Measurements from ENCODE around the gene RTTN. TPM values are rescaled to one million over a fixed set of nuclear protein-coding genes. Genes with fewer than 3 reads are reported as not detected.

RTTN gene
- total RNA-seq, 2 donors from 2014 or later = 6.5 to 16.7 TPM

DNA sequence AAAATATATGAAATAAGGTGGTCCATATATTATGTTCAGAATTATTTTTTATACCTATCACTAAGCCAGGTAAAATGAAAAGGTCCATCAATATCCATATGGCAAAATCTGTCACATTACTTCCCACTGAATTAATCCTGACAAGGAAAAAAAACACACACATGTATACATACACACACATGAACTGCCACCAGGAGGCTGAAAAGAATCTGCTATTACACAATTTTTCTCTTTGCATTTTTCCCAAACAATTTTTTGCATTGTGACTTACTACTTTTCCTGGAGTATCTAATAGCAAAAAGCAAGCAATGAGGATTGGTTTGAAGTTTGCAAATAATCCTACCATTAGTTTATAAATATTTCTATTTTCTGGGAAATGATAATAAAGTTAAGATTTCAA lies 129.6 kb downstream of the RTTN start:
- intact Hi-C loops (cut with DNase I) = no loop called here
- Histone ChIP-seq H3K4me3 (no peak overlapping the region), H3K27me3 (no peaks in the 10 kb centered on the region), H3K4me1 (no peaks in the 10 kb centered on the region), H3K9ac (ENCODE audit: low read depth in 2 of 2, low read length in 2 of 2) (no peak overlapping the region), H3K9me3 (no peaks in the 10 kb centered on the region), H3K36me3 (no peaks in the 10 kb centered on the region), H3K27ac (no peak overlapping the region)
- TF ChIP-seq, protein P1, sequence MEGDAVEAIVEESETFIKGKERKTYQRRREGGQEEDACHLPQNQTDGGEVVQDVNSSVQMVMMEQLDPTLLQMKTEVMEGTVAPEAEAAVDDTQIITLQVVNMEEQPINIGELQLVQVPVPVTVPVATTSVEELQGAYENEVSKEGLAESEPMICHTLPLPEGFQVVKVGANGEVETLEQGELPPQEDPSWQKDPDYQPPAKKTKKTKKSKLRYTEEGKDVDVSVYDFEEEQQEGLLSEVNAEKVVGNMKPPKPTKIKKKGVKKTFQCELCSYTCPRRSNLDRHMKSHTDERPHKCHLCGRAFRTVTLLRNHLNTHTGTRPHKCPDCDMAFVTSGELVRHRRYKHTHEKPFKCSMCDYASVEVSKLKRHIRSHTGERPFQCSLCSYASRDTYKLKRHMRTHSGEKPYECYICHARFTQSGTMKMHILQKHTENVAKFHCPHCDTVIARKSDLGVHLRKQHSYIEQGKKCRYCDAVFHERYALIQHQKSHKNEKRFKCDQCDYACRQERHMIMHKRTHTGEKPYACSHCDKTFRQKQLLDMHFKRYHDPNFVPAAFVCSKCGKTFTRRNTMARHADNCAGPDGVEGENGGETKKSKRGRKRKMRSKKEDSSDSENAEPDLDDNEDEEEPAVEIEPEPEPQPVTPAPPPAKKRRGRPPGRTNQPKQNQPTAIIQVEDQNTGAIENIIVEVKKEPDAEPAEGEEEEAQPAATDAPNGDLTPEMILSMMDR (IDR thresholded peaks at IDR 0.05) = no peak
- DNase-seq = no peak

DNA sequence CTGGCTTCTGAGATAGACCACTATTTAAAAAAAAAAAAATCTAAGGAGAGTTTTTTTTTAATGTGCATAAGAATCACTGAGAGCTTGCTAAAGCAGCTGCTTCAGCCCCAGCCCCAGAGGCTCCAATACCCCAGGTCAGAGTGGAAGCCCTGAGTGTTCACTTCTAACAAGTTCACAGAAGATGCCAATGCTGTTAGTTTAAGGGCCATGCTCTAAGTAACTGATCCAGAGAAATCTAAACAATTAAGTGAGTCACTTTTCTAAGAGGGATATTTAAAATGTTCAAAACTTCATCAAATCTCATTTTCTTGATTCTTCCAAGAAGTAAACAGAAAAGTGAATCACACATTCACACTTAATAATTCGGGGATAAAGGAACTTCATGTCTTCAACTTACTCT lies 131.4 kb downstream of the RTTN start:
- no peak overlapping the region for H3K9ac ChIP-seq (ENCODE audit: low read depth in 2 of 2, low read length in 2 of 2)
- H3K4me1 ChIP-seq = no peaks in the 10 kb centered on the region
- TF ChIP-seq, protein P1 (IDR thresholded peaks at IDR 0.05) = no peak
- intact Hi-C loops (cut with DNase I) = no loop called here
- H3K9me3 ChIP-seq = no peaks in the 10 kb centered on the region
- H3K36me3 ChIP-seq = no peaks in the 10 kb centered on the region
- no peak overlapping the region for H3K27ac ChIP-seq
- no peak overlapping the region for H3K4me3 ChIP-seq
- no peak for DNase-seq
- H3K27me3 ChIP-seq = no peaks in the 10 kb centered on the region

DNA sequence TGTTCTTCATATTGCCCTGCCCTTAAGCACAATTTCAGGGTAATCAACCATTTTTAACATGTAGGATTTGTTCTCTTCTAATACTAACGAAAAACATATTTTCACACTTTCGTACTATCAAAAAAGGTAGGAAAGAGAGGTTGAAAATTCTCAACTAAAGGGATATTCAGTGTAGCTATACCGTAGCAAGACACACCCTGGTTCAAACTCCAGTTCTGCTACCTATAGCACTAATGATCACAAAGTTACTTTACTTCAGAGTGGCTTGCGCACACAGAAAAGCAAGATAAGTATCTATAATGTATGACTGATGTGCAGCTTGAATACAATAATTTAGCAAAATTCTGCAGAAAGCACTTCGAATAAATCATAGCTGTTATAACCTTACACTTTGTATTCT lies 132.1 kb downstream of the RTTN start:
- TF ChIP-seq, protein P1 (IDR thresholded peaks at IDR 0.05) = no peak
- Histone ChIP-seq H3K4me1 (no peaks in the 10 kb centered on the region), H3K36me3 (no peaks in the 10 kb centered on the region), H3K27me3 (no peaks in the 10 kb centered on the region), H3K27ac (no peak overlapping the region), H3K4me3 (no peak overlapping the region), H3K9ac (ENCODE audit: low read depth in 2 of 2, low read length in 2 of 2) (no peak overlapping the region), H3K9me3 (no peaks in the 10 kb centered on the region)
- DNase-seq = no peak
- intact Hi-C loops (cut with DNase I) = no loop called here

DNA sequence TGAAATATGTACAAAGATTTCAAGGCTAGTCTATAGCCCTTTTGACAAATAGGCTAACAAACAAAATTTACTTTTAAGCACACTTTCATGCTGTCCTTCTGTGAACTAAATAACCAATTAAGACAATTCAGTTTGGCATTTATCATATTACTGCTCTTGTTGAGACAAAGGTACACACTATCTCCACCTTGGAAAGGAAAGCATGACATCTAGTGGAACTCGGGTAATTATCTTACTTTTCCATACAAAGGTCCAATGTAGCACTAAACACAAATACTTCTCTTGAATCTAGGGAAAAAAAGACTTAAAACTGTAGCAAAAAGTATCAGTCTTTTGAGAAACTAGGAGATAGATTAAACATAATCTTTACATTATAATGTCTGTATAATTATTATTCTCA lies 132.8 kb downstream of the RTTN start:
- Histone ChIP-seq H3K36me3 (no peaks in the 10 kb centered on the region), H3K4me3 (no peak overlapping the region), H3K9ac (ENCODE audit: low read depth in 2 of 2, low read length in 2 of 2) (no peak overlapping the region), H3K27me3 (no peaks in the 10 kb centered on the region), H3K27ac (no peak overlapping the region), H3K4me1 (no peaks in the 10 kb centered on the region), H3K9me3 (no peaks in the 10 kb centered on the region)
- DNase-seq = no peak
- TF ChIP-seq, protein P1 (IDR thresholded peaks at IDR 0.05) = no peak
- intact Hi-C loops (cut with DNase I) = no loop called here

DNA sequence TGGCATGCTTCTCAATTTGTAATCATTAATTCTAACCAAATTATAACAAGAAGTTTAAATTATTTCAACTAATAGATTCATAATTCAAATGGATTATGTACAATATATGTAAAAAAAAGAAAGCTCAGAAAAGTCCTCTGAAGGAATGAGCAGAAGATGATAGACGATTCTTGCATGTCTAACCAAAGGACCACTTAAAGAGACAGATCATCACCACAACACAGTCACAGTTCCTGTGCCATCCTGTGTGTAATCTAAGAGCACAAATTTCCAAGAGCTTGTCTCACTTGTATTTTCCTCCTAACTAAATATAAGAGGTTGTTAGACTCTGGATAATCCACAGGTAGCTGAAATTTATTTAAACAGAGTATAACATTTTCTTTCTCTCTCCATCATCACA lies 135.5 kb downstream of the RTTN start:
- H3K4me3 ChIP-seq = no peak overlapping the region
- no peak overlapping the region for H3K9ac ChIP-seq (ENCODE audit: low read depth in 2 of 2, low read length in 2 of 2)
- no peaks in the 10 kb centered on the region for H3K36me3 ChIP-seq
- no peaks in the 10 kb centered on the region for H3K4me1 ChIP-seq
- H3K27ac ChIP-seq = no peak overlapping the region
- no peak for DNase-seq
- no peaks in the 10 kb centered on the region for H3K27me3 ChIP-seq
- H3K9me3 ChIP-seq = no peaks in the 10 kb centered on the region
- intact Hi-C loops (cut with DNase I) = no loop called here
- TF ChIP-seq, protein P1 (IDR thresholded peaks at IDR 0.05) = no peak

DNA sequence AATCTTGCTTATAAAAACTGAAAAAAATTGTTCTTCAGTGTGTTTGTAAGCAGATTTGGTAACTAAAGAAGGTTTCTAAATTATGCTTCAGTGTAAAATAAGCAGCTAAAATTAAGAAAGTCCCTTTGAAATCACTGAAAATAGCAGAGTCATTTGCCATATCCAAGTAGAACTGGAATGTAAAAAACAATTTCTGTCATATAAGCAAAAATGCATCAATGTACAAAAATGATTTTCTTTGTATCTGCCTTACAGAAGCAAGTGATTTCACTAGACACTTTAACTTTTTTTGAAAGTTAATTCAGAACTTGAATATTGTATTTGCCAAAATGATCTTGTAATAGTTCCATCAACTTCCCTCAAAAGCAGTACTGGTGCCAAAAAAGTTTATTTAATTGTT lies 136.1 kb downstream of the RTTN start:
- Histone ChIP-seq H3K9ac (ENCODE audit: low read depth in 2 of 2, low read length in 2 of 2) (no peak overlapping the region), H3K4me1 (no peaks in the 10 kb centered on the region), H3K27ac (no peak overlapping the region), H3K36me3 (no peaks in the 10 kb centered on the region), H3K27me3 (no peaks in the 10 kb centered on the region), H3K9me3 (no peaks in the 10 kb centered on the region), H3K4me3 (no peak overlapping the region)
- TF ChIP-seq, protein P1 (IDR thresholded peaks at IDR 0.05) = no peak
- no peak for DNase-seq
- intact Hi-C loops (cut with DNase I) = no loop called here
